WTC11 (cell line): Measurements from ENCODE around the gene TFAP2D. TPM values are rescaled to one million over a fixed set of nuclear protein-coding genes. Genes with fewer than 3 reads are reported as not detected.

Experiments used
- ATAC-seq: fragments of 200-7000 bp; cut with Tn5 transposase; 2 replicates; pipeline ENCODE4 v1.10.0; 2021; ENCODE audit warnings: mild to moderate bottlenecking, moderate library complexity
- CTCF ChIA-PET: fragments of 300-600 bp; sonication (Branson Sonifier 250); formaldehyde crosslinking; loops from one replicate; lab custom pipeline; 2021; ENCODE audit warnings: antibody characterized with exemption; lab: Charles Lee
- POLR2A ChIA-PET: fragments of 350-600 bp; sonication (Branson Sonifier 250); formaldehyde crosslinking; loops from one replicate; lab custom pipeline; 2021; ENCODE audit warnings: antibody characterized with exemption; lab: Charles Lee
- DNase-seq: peaks from one replicate; pipeline ENCODE4 v3.0.0; 2021; ENCODE audit warnings: low spot score
- H3K27ac Mint-ChIP-seq: 2 replicates; pipeline ENCODE4 v1.8.0; 2021; ENCODE audit warnings: mixed read lengths
- H3K27me3 Mint-ChIP-seq: 2 replicates; pipeline ENCODE4 v1.8.0; 2021; ENCODE audit warnings: low read depth, mild to moderate bottlenecking, moderate library complexity, mixed read lengths
- H3K36me3 Mint-ChIP-seq: 2 replicates; pipeline ENCODE4 v1.8.0; 2021; ENCODE audit warnings: mixed read lengths
- H3K4me1 Mint-ChIP-seq: 2 replicates; pipeline ENCODE4 v1.8.0; 2022; ENCODE audit warnings: mixed read lengths
- H3K4me3 Mint-ChIP-seq: 2 replicates; pipeline ENCODE4 v1.8.0; 2021; ENCODE audit warnings: mild to moderate bottlenecking, moderate library complexity, mixed read lengths
- H3K9me3 Mint-ChIP-seq: 2 replicates; pipeline ENCODE4 v1.8.0; 2021; ENCODE audit warnings: mixed read lengths
- ATF2 ChIP-seq: sonication (generic); formaldehyde crosslinking; IDR thresholded peaks from 2 replicates; pipeline ENCODE4 v1.8.1; 2022; ENCODE audit warnings: low read depth, missing genetic modification reagents, borderline replicate concordance
- ETV6 ChIP-seq: sonication (generic); formaldehyde crosslinking; IDR thresholded peaks from 2 replicates; pipeline ENCODE4 v1.8.1; 2022; ENCODE audit warnings: mild to moderate bottlenecking, missing genetic modification reagents
- GABPB1 ChIP-seq: sonication (generic); formaldehyde crosslinking; IDR thresholded peaks from 2 replicates; pipeline ENCODE4 v1.8.1; 2023; ENCODE audit warnings: mild to moderate bottlenecking, missing genetic modification reagents
- HMGA2 ChIP-seq: fragments of 250-450 bp; sonication (Bioruptor Pico); IDR thresholded peaks from 2 replicates; pipeline ENCODE4 v1.4.0; 2021; ENCODE audit warnings: mild to moderate bottlenecking, moderate library complexity
- HMGXB4 ChIP-seq: sonication (generic); formaldehyde crosslinking; IDR thresholded peaks from 2 replicates; pipeline ENCODE4 v1.8.1; 2023; ENCODE audit warnings: mild to moderate bottlenecking, moderate library complexity, missing genetic modification reagents
- JAZF1 ChIP-seq: fragments of 250-450 bp; sonication (Bioruptor Pico); IDR thresholded peaks from 2 replicates; pipeline ENCODE4 v1.9.0; 2021; ENCODE audit warnings: moderate library complexity, mild to moderate bottlenecking, inconsistent platforms
- MAX ChIP-seq: sonication (generic); formaldehyde crosslinking; IDR thresholded peaks from 2 replicates; pipeline ENCODE4 v1.8.0; 2022; ENCODE audit warnings: mild to moderate bottlenecking, missing genetic modification reagents
- PRRX2 ChIP-seq: fragments of 250-450 bp; sonication (Bioruptor Pico); IDR thresholded peaks from 2 replicates; pipeline ENCODE4 v1.8.0; 2021; ENCODE audit warnings: mild to moderate bottlenecking
- SMAD3 ChIP-seq: sonication (generic); formaldehyde crosslinking; IDR thresholded peaks from 2 replicates; pipeline ENCODE4 v1.8.0; 2022; ENCODE audit warnings: missing genetic modification reagents, mild to moderate bottlenecking, borderline replicate concordance
- SMAD4 ChIP-seq: sonication (generic); formaldehyde crosslinking; IDR thresholded peaks from 2 replicates; pipeline ENCODE4 v1.8.0; 2022; ENCODE audit warnings: mild to moderate bottlenecking, missing genetic modification reagents
- SP1 ChIP-seq: sonication (generic); formaldehyde crosslinking; conservative IDR thresholded peaks from 2 replicates; pipeline ENCODE4 v1.8.1; 2022; ENCODE audit warnings: missing genetic modification reagents
- STAT6 ChIP-seq: sonication (generic); formaldehyde crosslinking; conservative IDR thresholded peaks from 2 replicates; pipeline ENCODE4 v1.8.1; 2023; ENCODE audit warnings: mild to moderate bottlenecking, low read depth, missing genetic modification reagents, moderate library complexity
- TP53 ChIP-seq: sonication (generic); formaldehyde crosslinking; IDR thresholded peaks from 2 replicates; pipeline ENCODE4 v1.8.1; 2023; ENCODE audit warnings: mild to moderate bottlenecking, missing genetic modification reagents
- ZBTB21 ChIP-seq: sonication (generic); formaldehyde crosslinking; IDR thresholded peaks from 2 replicates; pipeline ENCODE4 v1.8.1; 2023; ENCODE audit warnings: mild to moderate bottlenecking, missing genetic modification reagents, borderline replicate concordance
- ZNF121 ChIP-seq: sonication (generic); formaldehyde crosslinking; IDR thresholded peaks from 2 replicates; pipeline ENCODE4 v1.8.0; 2023; ENCODE audit warnings: missing genetic modification reagents
- ZNF219 ChIP-seq: sonication (generic); formaldehyde crosslinking; IDR thresholded peaks from 2 replicates; pipeline ENCODE4 v1.8.0; 2023; ENCODE audit warnings: missing genetic modification reagents, mild to moderate bottlenecking, borderline replicate concordance
- ZNF281 ChIP-seq: sonication (generic); formaldehyde crosslinking; IDR thresholded peaks from 2 replicates; pipeline ENCODE4 v1.8.0; 2023; ENCODE audit warnings: mild to moderate bottlenecking, missing genetic modification reagents
- total RNA-seq: library from RNA; stranded (reverse); gene quantifications from 3 replicates; pipeline ENCODE4 v1.2.3, GENCODE V29; 2021
- TF ChIP-seq, protein P1 (sequence below): sonication (generic); formaldehyde crosslinking; IDR thresholded peaks from 2 replicates; pipeline ENCODE4 v1.8.1; 2022; ENCODE audit warnings: missing genetic modification reagents, borderline replicate concordance
- TF ChIP-seq, protein P2 (sequence below): fragments of 250-450 bp; sonication (Bioruptor Pico); IDR thresholded peaks from 2 replicates; pipeline ENCODE4 v1.9.0; 2021; ENCODE audit warnings: mild to moderate bottlenecking

Gene TFAP2D
- total RNA-seq, 1 experiment from 2014 or later, result not detected

DNA sequence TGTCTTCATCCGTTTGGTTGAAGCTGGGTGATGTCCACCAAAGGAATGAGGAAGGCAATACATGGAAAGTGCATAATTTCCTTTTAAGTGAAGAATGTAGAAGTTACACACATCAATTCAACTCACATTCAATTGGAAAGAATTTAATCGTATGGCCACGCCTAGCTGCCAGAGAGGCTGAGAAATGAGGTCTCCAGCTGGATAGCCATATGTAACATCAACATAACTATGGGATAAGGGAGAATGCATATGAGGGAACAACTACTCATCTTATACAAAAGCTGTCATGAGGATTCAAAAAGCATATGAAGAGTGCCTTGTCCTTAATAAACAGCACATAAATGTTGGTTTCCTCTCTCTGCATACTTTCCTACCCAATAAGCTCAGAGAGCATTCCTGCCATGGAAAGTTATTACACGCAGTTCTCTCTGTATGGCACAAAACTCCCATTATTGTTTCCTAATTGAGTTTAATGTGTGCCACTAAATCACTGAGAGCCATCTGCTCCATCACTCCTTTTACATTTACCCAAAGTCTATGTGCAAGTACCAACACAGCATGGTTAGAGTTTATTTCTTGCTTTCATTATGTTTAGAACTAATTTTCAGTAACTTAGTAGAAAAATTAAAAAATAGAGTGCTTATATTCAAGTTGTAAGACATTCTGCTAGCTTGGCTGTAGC lies 21.4 kb upstream of the TFAP2D start (continued):
- TF ChIP-seq STAT6 (CRISPR knock-in tag) (no peak), PRRX2 (no peak), HMGA2 (CRISPR knock-in tag) (no peak), SMAD3 (CRISPR knock-in tag) (no peak), HMGXB4 (CRISPR knock-in tag) (no peak), SMAD4 (CRISPR knock-in tag) (no peak)

DNA sequence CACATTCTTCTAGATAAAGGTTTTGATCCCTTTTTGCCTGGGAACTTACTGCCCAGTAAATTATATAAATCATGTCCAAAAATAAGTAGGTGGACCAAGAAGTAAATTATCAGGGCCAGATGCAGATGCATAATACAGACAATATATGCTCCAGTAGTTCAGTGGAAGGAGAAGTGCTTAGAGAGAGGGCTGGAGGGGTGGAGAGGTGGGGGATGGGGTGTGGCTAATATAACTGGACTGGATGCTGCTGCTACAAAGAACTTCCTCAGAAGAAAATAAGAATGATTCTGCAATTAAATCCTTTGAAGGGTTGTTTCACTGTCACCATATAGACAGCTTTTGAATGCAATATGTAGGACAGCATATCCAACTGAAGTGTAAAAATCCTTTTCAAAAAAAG lies 14.8 kb upstream of the TFAP2D start:
- Mint-ChIP-seq H3K27ac (no peak overlapping the region), H3K4me1 (no peaks in the 10 kb centered on the region), H3K4me3 (no peak overlapping the region), H3K9me3 (no peaks in the 10 kb centered on the region), H3K27me3 (peaks cover 79% of the 10 kb centered on the region), H3K36me3 (no peaks in the 10 kb centered on the region)
- TF ChIP-seq, protein P1, sequence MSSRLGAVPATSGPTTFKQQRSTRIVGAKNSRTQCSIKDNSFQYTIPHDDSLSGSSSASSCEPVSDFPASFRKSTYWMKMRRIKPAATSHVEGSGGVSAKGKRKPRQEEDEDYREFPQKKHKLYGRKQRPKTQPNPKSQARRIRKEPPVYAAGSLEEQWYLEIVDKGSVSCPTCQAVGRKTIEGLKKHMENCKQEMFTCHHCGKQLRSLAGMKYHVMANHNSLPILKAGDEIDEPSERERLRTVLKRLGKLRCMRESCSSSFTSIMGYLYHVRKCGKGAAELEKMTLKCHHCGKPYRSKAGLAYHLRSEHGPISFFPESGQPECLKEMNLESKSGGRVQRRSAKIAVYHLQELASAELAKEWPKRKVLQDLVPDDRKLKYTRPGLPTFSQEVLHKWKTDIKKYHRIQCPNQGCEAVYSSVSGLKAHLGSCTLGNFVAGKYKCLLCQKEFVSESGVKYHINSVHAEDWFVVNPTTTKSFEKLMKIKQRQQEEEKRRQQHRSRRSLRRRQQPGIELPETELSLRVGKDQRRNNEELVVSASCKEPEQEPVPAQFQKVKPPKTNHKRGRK (CRISPR knock-in tag), result no peak
- TF ChIP-seq, protein P2, sequence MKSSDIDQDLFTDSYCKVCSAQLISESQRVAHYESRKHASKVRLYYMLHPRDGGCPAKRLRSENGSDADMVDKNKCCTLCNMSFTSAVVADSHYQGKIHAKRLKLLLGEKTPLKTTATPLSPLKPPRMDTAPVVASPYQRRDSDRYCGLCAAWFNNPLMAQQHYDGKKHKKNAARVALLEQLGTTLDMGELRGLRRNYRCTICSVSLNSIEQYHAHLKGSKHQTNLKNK (CRISPR knock-in tag), result no peak
- TF ChIP-seq GABPB1 (CRISPR knock-in tag) (no peak), SP1 (no peak), MAX (CRISPR knock-in tag) (no peak), ETV6 (CRISPR knock-in tag) (no peak), JAZF1 (CRISPR knock-in tag) (no peak), ZBTB21 (CRISPR knock-in tag) (no peak), TP53 (CRISPR knock-in tag) (no peak), ZNF121 (CRISPR knock-in tag) (no peak), ZNF219 (CRISPR knock-in tag) (no peak), ZNF281 (CRISPR knock-in tag) (no peak), ATF2 (CRISPR knock-in tag) (no peak)
- no peak for DNase-seq
- CTCF ChIA-PET, result no interaction called here
- POLR2A ChIA-PET, result no interaction called here
- ATAC-seq, result no peak
